Measurements from ENCODE around the gene MED12L.

DNA sequence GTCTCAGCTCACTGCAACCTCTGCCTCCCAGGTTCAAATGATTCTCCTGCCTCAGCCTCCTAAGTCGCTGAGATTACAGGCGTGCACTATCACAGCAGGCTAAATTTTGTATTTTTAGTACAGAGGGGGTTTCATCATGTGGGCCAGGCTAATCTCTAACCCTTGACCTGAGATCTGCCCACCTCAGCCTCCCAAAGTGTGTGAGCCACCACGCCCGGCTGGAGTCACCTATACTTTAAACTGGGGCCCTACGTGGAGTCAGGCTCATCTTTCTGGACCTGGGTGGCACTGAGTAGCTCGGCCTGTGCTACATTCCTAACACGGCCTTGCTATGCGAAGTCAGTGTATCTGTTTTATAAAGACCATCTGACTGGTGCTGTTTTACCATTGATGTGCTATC lies 111.8 kb downstream of the MED12L start:
- TF ChIP-seq, protein P1, sequence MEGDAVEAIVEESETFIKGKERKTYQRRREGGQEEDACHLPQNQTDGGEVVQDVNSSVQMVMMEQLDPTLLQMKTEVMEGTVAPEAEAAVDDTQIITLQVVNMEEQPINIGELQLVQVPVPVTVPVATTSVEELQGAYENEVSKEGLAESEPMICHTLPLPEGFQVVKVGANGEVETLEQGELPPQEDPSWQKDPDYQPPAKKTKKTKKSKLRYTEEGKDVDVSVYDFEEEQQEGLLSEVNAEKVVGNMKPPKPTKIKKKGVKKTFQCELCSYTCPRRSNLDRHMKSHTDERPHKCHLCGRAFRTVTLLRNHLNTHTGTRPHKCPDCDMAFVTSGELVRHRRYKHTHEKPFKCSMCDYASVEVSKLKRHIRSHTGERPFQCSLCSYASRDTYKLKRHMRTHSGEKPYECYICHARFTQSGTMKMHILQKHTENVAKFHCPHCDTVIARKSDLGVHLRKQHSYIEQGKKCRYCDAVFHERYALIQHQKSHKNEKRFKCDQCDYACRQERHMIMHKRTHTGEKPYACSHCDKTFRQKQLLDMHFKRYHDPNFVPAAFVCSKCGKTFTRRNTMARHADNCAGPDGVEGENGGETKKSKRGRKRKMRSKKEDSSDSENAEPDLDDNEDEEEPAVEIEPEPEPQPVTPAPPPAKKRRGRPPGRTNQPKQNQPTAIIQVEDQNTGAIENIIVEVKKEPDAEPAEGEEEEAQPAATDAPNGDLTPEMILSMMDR (IDR thresholded peaks at IDR 0.05): no peak
- TF ChIP-seq POLR2A (IDR thresholded peaks at IDR 0.05) (no peak), EP300 (IDR thresholded peaks at IDR 0.05) (no peak)

Measured in ovary (tissue), 3 donors.